Measurements from ENCODE around the gene ZNF93. TPM values are rescaled to one million over a fixed set of nuclear protein-coding genes. Genes with fewer than 3 reads are reported as not detected.
"Not testable (repeated sequence)": the region's sequence is repeated elsewhere in the genome, so short reads cannot be mapped to it uniquely, and the experiment has no call there.

ZNF93 gene
- polyA plus RNA-seq, result 6.8 TPM
- long read RNA-seq, donor 1, partial matches to known transcripts, result 0 of 2 reads
- long read RNA-seq, donor 1, other reads (novel, unspliced or antisense), result 0 of 2 reads
- long read RNA-seq, donor 2, partial matches to known transcripts, result 0 of 1 reads
- long read RNA-seq, donor 2, other reads (novel, unspliced or antisense), result 0 of 1 reads
- long read RNA-seq, donor 3, result 0 reads
- long read RNA-seq, donor 4, partial matches to known transcripts, result 0 of 1 reads
- long read RNA-seq, donor 4, other reads (novel, unspliced or antisense), result 0 of 1 reads
- long read RNA-seq, donor 5, partial matches to known transcripts, result 0 of 1 reads
- long read RNA-seq, donor 5, other reads (novel, unspliced or antisense), result 0 of 1 reads
- long read RNA-seq, donor 6, partial matches to known transcripts, result 0 of 1 reads
- long read RNA-seq, donor 6, other reads (novel, unspliced or antisense), result 0 of 1 reads
- long read RNA-seq, donor 7, partial matches to known transcripts, result 0 of 1 reads
- long read RNA-seq, donor 7, other reads (novel, unspliced or antisense), result 0 of 1 reads
- long read RNA-seq, donor 8, partial matches to known transcripts, result 0 of 2 reads
- long read RNA-seq, donor 8, other reads (novel, unspliced or antisense), result 0 of 2 reads
- long read RNA-seq, donor 9, partial matches to known transcripts, result 0 of 2 reads
- long read RNA-seq, donor 9, other reads (novel, unspliced or antisense), result 0 of 2 reads
- long read RNA-seq, donor 10, partial matches to known transcripts, result 0 of 2 reads
- long read RNA-seq, donor 10, other reads (novel, unspliced or antisense), result 0 of 2 reads
- long read RNA-seq, donor 11, partial matches to known transcripts, result 0 of 3 reads
- long read RNA-seq, donor 11, other reads (novel, unspliced or antisense), result 0 of 3 reads

DNA sequence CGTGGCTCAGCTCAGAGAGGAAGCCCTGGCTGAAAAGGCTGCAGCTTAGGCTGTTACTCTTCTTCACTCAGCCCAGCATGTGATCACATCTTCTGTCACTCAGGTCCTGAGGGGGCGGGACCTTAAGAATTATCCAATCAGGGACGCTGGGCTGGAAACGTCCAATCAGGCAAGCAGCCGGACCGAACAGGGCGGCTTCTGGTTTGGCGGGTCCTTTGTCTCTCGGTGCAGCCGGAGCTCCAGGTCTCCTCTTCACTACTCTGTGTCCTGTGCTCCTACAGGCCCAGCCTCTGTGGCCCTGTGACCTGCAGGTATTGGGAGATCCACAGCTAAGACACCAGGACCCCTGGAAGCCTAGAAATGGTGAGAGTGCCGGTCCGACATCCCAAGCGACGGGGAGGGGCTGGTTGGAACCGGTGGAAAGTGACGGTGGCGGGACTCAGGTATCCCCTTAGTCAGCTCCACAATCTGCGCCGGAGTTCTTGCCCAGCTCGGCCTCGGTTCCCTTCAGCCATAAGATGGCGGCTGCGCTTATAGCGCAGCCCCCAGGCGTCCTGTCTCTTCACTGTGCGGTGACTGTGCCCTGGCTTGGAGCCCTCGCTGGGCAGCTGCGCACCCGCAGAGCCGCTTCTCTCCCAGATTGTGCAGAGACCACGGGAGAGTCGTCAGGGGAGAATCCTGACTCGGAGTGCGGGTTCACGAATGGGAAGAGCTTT is at the start of gene ZNF93:
Gene ZNF93, plus strand, starts transcription at position 218 of the 716 bp plus-strand sequence. Its CDS starts 143 bp downstream, at position 361.
- peak within 1 kb of the TSS; percentile 91 for H3K27ac ChIP-seq (ENCODE audit: low read length)
- no peaks in the 10 kb centered on the region for H3K4me1 ChIP-seq (ENCODE audit: control insufficient read depth, insufficient read depth, low read length)
- H3K36me3 ChIP-seq (ENCODE audit: control insufficient read depth, insufficient read depth, low read length), result no peaks in the 10 kb centered on the region
- H3K4me3 ChIP-seq (ENCODE audit: low read length), result peak within 1 kb of the TSS; percentile 76
- DNase-seq, result peak; percentile 95 to 97
- no peaks in the 10 kb centered on the region for H3K27me3 ChIP-seq (ENCODE audit: control insufficient read depth, insufficient read depth, low read length)
- WGBS (ENCODE audit: insufficient coverage, low lambda C conversion rate), result no CpG with 5 or more reads among the region's 35 CpGs
- peaks cover 6% of the 10 kb centered on the region for H3K9me3 ChIP-seq (ENCODE audit: control insufficient read depth, low read depth, low read length)

DNA sequence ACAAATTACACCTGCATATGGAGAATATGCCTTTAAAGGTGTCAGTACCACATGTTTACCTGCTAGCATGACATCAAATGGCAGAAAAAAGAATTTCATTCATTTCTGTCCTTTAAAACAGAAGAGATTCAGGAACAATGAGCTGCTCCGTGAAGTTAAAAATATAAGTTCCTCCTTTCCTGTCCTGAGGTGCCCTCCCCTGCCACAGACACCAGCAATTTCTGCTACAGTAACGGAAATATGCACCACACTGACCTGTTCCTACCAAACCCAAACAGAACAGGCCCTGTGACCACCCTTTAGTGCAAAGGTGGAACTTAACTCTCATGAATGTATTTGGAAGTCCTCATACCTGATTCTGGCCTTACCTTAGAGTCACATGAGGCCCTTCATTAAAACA is 49.0 kb upstream of the ZNF93 start:
- not testable (repeated sequence) for H3K27me3 ChIP-seq (ENCODE audit: control insufficient read depth, insufficient read depth, low read length)

DNA sequence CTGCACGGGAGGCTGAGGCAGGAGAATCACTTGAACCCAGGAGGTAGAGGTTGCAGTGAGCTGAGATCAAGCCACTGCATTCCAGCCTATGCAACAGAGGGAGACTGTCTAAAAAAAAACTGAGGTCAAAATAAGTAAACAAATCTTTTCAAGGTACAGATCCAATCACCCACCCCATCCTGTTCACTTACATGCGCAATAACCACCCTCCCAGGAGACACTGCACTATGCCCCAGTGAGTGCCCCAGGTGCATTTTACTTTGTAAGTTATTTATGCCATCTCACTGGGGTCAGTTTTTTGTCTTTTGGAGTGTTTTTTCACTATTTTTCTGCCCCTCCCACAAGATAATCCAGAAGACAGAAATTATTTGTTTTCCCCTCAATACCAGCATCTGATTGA is 42.0 kb upstream of the ZNF93 start:
- H3K36me3 ChIP-seq (ENCODE audit: control insufficient read depth, insufficient read depth, low read length), result no peaks in the 10 kb centered on the region
- no peaks in the 10 kb centered on the region for H3K4me1 ChIP-seq (ENCODE audit: control insufficient read depth, insufficient read depth, low read length)
- DNase-seq, result no peak
- peaks cover 4% of the 10 kb centered on the region for H3K9me3 ChIP-seq (ENCODE audit: control insufficient read depth, low read depth, low read length)
- no peak overlapping the region for H3K4me3 ChIP-seq (ENCODE audit: low read length)
- no peak overlapping the region for H3K27ac ChIP-seq (ENCODE audit: low read length)
- no CpG with 5 or more reads among the region's 2 CpGs for WGBS (ENCODE audit: insufficient coverage, low lambda C conversion rate)
- no peaks in the 10 kb centered on the region for H3K27me3 ChIP-seq (ENCODE audit: control insufficient read depth, insufficient read depth, low read length)

More for the DNA sequence above, 49.0 kb upstream of the ZNF93 start:
- H3K27ac ChIP-seq (ENCODE audit: low read length); H3K4me3 ChIP-seq (ENCODE audit: low read length); H3K4me1 ChIP-seq (ENCODE audit: control insufficient read depth, insufficient read depth, low read length); H3K36me3 ChIP-seq (ENCODE audit: control insufficient read depth, insufficient read depth, low read length); DNase-seq; H3K9me3 ChIP-seq (ENCODE audit: control insufficient read depth, low read depth, low read length): not testable (repeated sequence)
- WGBS (ENCODE audit: insufficient coverage, low lambda C conversion rate), result no CpG with 5 or more reads among the region's 2 CpGs

GRCh38 chr19:19860756-19861390 is 39.9 kb upstream of the ZNF93 start:
- Histone ChIP-seq H3K27me3 (ENCODE audit: control insufficient read depth, insufficient read depth, low read length) (no peaks in the 10 kb centered on the region), H3K9me3 (ENCODE audit: control insufficient read depth, low read depth, low read length) (peaks cover 10% of the 10 kb centered on the region), H3K27ac (ENCODE audit: low read length) (no peak overlapping the region), H3K4me1 (ENCODE audit: control insufficient read depth, insufficient read depth, low read length) (no peaks in the 10 kb centered on the region), H3K36me3 (ENCODE audit: control insufficient read depth, insufficient read depth, low read length) (no peaks in the 10 kb centered on the region), H3K4me3 (ENCODE audit: low read length) (peak overlapping the region; percentile 42)
- WGBS (ENCODE audit: insufficient coverage, low lambda C conversion rate), result no CpG with 5 or more reads among the region's 29 CpGs
- DNase-seq, result peak; percentile 54 to 79

DNA sequence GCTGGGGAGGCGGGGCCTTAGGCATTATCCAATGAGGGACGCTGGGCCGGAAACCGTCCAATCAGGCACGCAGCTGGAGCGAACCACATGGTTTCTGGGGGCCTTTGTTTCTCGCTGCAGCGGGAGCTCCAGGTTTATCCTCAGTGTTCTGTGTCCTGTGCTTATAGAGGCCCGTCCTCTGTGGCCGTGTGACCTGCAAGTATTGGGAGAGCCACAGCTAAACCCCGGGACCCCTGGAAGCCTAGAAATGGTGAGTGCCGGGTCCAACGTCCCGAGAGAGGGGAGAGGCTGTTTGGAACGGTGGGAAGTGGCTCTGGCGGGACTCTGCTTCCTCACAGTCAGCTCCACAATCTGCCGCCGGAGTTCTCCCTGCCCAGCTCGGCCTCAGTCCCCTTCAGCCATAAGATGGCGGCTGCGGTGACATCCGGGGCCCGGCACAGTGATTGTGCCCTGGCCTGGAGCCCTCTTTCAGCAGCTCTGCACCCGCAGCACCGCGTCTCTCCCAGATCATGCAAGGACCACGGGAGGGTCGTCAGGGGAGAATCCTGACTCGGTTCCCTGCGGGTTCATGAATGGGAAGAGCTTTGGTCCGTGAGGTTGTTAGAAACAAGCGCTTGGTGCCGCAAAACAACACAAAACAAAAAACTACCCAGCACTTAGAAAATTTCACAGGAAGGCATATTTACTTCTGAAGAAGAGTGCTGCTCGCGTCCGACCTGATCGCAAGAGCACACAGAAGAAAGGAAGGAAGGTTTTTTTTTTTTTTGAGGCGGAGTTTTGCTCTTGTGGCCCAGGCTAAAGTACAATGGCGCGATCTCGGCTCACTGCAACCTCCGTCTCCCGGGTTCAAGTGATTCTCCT is 34.8 kb upstream of the ZNF93 start, which contains the start of gene ZNF253:
Gene ZNF253, plus strand, starts transcription at position 133 of the 861 bp plus-strand sequence. Its CDS starts 115 bp downstream, at position 248.
- H3K4me3 ChIP-seq (ENCODE audit: low read length), result peak within 1 kb of the TSS; percentile 64
- no peaks in the 10 kb centered on the region for H3K36me3 ChIP-seq (ENCODE audit: control insufficient read depth, insufficient read depth, low read length)
- no peaks in the 10 kb centered on the region for H3K4me1 ChIP-seq (ENCODE audit: control insufficient read depth, insufficient read depth, low read length)
- DNase-seq, result peak; percentile 95 to 98
- peak within 1 kb of the TSS; percentile 93 for H3K27ac ChIP-seq (ENCODE audit: low read length)
- H3K9me3 ChIP-seq (ENCODE audit: control insufficient read depth, low read depth, low read length), result peaks cover 16% of the 10 kb centered on the region
- WGBS (ENCODE audit: insufficient coverage, low lambda C conversion rate), result no CpG with 5 or more reads among the region's 43 CpGs
- H3K27me3 ChIP-seq (ENCODE audit: control insufficient read depth, insufficient read depth, low read length), result no peaks in the 10 kb centered on the region

GRCh38 chr19:19866611-19867248 is 34.0 kb upstream of the ZNF93 start:
- peak in 1 of 2 donors; percentile 49 for DNase-seq
- H3K27ac ChIP-seq (ENCODE audit: low read length), result peak overlapping the region; percentile 93
- H3K4me3 ChIP-seq (ENCODE audit: low read length), result peak overlapping the region; percentile 64
- peaks cover 3% of the 10 kb centered on the region for H3K36me3 ChIP-seq (ENCODE audit: control insufficient read depth, insufficient read depth, low read length)
- no CpG with 5 or more reads among the region's 23 CpGs for WGBS (ENCODE audit: insufficient coverage, low lambda C conversion rate)
- peaks cover 16% of the 10 kb centered on the region for H3K9me3 ChIP-seq (ENCODE audit: control insufficient read depth, low read depth, low read length)
- no peaks in the 10 kb centered on the region for H3K4me1 ChIP-seq (ENCODE audit: control insufficient read depth, insufficient read depth, low read length)
- no peaks in the 10 kb centered on the region for H3K27me3 ChIP-seq (ENCODE audit: control insufficient read depth, insufficient read depth, low read length)

- Histone ChIP-seq H3K36me3 (ENCODE audit: control insufficient read depth, insufficient read depth, low read length) (peaks cover 14% of the 10 kb centered on the region), H3K9me3 (ENCODE audit: control insufficient read depth, low read depth, low read length) (peaks cover 21% of the 10 kb centered on the region)
- DNase-seq; H3K27ac ChIP-seq (ENCODE audit: low read length); H3K4me1 ChIP-seq (ENCODE audit: control insufficient read depth, insufficient read depth, low read length); H3K27me3 ChIP-seq (ENCODE audit: control insufficient read depth, insufficient read depth, low read length); H3K4me3 ChIP-seq (ENCODE audit: low read length): not testable (repeated sequence)
- WGBS (ENCODE audit: insufficient coverage, low lambda C conversion rate), result no CpG with 5 or more reads among the region's 5 CpGs
These were observed 30.7 kb upstream of the ZNF93 start for GRCh38 chr19:19870086-19870485.

- Histone ChIP-seq H3K4me1 (ENCODE audit: control insufficient read depth, insufficient read depth, low read length) (no peaks in the 10 kb centered on the region), H3K36me3 (ENCODE audit: control insufficient read depth, insufficient read depth, low read length) (peaks cover 14% of the 10 kb centered on the region), H3K27me3 (ENCODE audit: control insufficient read depth, insufficient read depth, low read length) (no peaks in the 10 kb centered on the region), H3K9me3 (ENCODE audit: control insufficient read depth, low read depth, low read length) (peaks cover 26% of the 10 kb centered on the region), H3K4me3 (ENCODE audit: low read length) (no peak overlapping the region), H3K27ac (ENCODE audit: low read length) (no peak overlapping the region)
- WGBS (ENCODE audit: insufficient coverage, low lambda C conversion rate), result no CpG with 5 or more reads among the region's 3 CpGs
- no peak for DNase-seq
These were observed 28.8 kb upstream of the ZNF93 start for GRCh38 chr19:19871932-19872331.

DNA sequence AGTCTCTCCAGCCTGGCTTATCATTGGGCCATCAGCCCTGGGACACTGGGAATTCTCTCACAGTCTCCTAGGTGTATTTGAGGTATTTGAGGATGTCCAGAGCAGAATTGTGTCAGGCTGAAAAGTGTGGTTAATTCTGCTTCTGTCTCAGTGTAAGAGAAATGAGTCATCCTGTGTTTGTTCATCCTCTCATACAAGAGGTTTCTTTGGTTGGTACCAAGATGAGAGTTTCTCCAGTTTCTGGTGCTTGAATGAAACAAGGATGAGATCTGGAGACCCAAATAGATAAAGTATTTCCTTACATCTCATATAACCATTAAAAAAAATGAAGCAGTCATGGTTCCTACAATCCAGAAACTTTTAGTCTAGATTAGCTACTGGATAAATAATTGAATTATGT is 27.4 kb upstream of the ZNF93 start:
- Histone ChIP-seq H3K27ac (ENCODE audit: low read length) (no peak overlapping the region), H3K4me1 (ENCODE audit: control insufficient read depth, insufficient read depth, low read length) (no peaks in the 10 kb centered on the region), H3K36me3 (ENCODE audit: control insufficient read depth, insufficient read depth, low read length) (peaks cover 14% of the 10 kb centered on the region), H3K4me3 (ENCODE audit: low read length) (no peak overlapping the region), H3K27me3 (ENCODE audit: control insufficient read depth, insufficient read depth, low read length) (no peaks in the 10 kb centered on the region), H3K9me3 (ENCODE audit: control insufficient read depth, low read depth, low read length) (peaks cover 26% of the 10 kb centered on the region)
- no peak for DNase-seq
